ENCODE data around the gene RNF212B.

The RNF212B gene

GRCh38 chr14:23307146-23307530 lies 69.4 kb downstream of the RNF212B start:
- peak overlapping the region; percentile 73 for H3K4me3 ChIP-seq (ENCODE audit: low read depth, low read length)
- H3K27me3 ChIP-seq (ENCODE audit: control insufficient read depth, insufficient read depth, low read length): peaks cover 15% of the 10 kb centered on the region
- H3K4me1 ChIP-seq (ENCODE audit: control insufficient read depth, insufficient read depth, low read length): no peaks in the 10 kb centered on the region; the same call in 1 of the 2 replicates
- peak overlapping the region; percentile 65 for H3K9ac ChIP-seq (ENCODE audit: low read depth, low read length)
- H3K36me3 ChIP-seq (ENCODE audit: control insufficient read depth, insufficient read depth, low read length): peaks cover 15% of the 10 kb centered on the region
- peak overlapping the region; percentile 86 for H3K27ac ChIP-seq (ENCODE audit: low read depth, low read length)
- no peaks in the 10 kb centered on the region for H3K9me3 ChIP-seq (ENCODE audit: control insufficient read depth, insufficient read depth, low read length)

DNA sequence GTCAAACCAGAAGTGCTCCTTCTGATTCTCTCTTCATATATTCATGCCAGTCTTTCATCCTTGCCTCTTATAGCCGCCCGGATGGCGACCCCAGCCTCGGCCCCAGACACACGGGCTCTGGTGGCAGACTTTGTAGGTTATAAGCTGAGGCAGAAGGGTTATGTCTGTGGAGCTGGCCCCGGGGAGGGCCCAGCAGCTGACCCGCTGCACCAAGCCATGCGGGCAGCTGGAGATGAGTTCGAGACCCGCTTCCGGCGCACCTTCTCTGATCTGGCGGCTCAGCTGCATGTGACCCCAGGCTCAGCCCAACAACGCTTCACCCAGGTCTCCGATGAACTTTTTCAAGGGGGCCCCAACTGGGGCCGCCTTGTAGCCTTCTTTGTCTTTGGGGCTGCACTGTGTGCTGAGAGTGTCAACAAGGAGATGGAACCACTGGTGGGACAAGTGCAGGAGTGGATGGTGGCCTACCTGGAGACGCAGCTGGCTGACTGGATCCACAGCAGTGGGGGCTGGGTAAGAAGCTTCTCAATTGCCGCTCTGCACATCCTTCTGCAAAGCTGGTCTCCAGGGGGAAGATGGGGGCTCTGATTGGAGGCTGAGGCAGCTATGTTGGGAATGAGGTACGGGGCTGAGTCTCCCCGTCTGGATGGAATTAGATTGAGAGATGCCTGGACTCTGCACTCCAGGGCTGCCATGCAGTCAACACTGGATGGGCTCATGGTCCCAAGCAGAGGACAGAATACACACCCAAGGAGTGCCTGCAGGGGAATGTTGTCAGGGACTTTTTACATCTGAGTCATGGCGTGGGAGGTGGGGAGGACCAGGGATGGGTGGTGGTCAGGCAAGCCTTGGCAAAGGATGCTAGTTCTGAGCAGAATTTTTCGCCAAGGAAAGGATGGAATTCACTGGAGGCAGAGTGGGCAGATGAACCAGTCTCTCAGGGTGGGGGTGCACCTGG lies 70.2 kb downstream of the RNF212B start:
- Histone ChIP-seq H3K27me3 (ENCODE audit: control insufficient read depth, insufficient read depth, low read length) (peaks cover 14% of the 10 kb centered on the region), H3K9me3 (ENCODE audit: control insufficient read depth, insufficient read depth, low read length) (no peaks in the 10 kb centered on the region), H3K4me1 (ENCODE audit: control insufficient read depth, insufficient read depth, low read length) (no peaks in the 10 kb centered on the region; the same call in 1 of the 2 replicates), H3K4me3 (ENCODE audit: low read depth, low read length) (peak overlapping the region; percentile 73; the same call in 1 of the 2 replicates), H3K36me3 (ENCODE audit: control insufficient read depth, insufficient read depth, low read length) (peaks cover 15% of the 10 kb centered on the region), H3K27ac (ENCODE audit: low read depth, low read length) (no peak overlapping the region), H3K9ac (ENCODE audit: low read depth, low read length) (no peak overlapping the region)

DNA sequence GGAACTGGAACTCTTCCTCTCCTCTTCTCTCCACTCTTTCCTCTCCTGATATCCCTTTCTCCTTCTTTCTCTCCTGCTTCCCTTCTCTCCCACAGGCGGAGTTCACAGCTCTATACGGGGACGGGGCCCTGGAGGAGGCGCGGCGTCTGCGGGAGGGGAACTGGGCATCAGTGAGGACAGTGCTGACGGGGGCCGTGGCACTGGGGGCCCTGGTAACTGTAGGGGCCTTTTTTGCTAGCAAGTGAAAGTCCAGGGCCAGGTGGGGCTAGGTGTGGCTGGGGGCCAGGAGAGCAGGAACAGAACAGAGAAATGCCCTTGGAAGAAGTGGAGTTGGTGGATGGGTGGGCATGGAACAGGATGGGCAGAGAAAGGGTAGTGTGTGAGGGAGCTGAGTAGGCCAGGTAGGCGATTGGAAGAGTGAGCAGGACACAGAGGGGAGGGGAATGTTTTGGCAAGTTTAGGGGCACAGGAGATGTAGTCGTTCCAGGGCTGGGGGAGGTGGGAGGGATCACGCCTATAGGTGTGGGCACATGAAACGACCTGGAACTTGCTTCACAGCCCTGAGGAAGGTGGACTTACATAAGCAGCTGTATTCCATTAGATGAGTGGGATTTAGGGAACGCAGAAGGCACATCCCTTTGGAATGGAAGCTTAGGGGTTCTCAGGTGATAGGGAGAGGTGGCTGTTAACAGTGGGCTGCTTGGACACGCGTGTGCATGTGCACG lies 71.1 kb downstream of the RNF212B start:
- Histone ChIP-seq H3K9ac (ENCODE audit: low read depth, low read length) (no peak overlapping the region), H3K36me3 (ENCODE audit: control insufficient read depth, insufficient read depth, low read length) (peaks cover 15% of the 10 kb centered on the region)

GRCh38 chr14:23310546-23310945 lies 72.8 kb downstream of the RNF212B start:
- Histone ChIP-seq H3K27me3 (ENCODE audit: control insufficient read depth, insufficient read depth, low read length) (no peaks in the 10 kb centered on the region), H3K9me3 (ENCODE audit: control insufficient read depth, insufficient read depth, low read length) (no peaks in the 10 kb centered on the region), H3K27ac (ENCODE audit: low read depth, low read length) (no peak overlapping the region), H3K4me1 (ENCODE audit: control insufficient read depth, insufficient read depth, low read length) (no peaks in the 10 kb centered on the region; the same call in 1 of the 2 replicates), H3K9ac (ENCODE audit: low read depth, low read length) (no peak overlapping the region), H3K4me3 (ENCODE audit: low read depth, low read length) (no peak overlapping the region), H3K36me3 (ENCODE audit: control insufficient read depth, insufficient read depth, low read length) (peaks cover 15% of the 10 kb centered on the region)

More for the DNA sequence above, 71.1 kb downstream of the RNF212B start:
- Histone ChIP-seq H3K27me3 (ENCODE audit: control insufficient read depth, insufficient read depth, low read length) (peaks cover 5% of the 10 kb centered on the region), H3K4me1 (ENCODE audit: control insufficient read depth, insufficient read depth, low read length) (no peaks in the 10 kb centered on the region; the same call in 1 of the 2 replicates), H3K4me3 (ENCODE audit: low read depth, low read length) (no peak overlapping the region), H3K27ac (ENCODE audit: low read depth, low read length) (no peak overlapping the region), H3K9me3 (ENCODE audit: control insufficient read depth, insufficient read depth, low read length) (no peaks in the 10 kb centered on the region)

- no peak overlapping the region for H3K4me3 ChIP-seq (ENCODE audit: low read depth, low read length)
- no peak overlapping the region for H3K9ac ChIP-seq (ENCODE audit: low read depth, low read length)
- H3K36me3 ChIP-seq (ENCODE audit: control insufficient read depth, insufficient read depth, low read length): no peaks in the 10 kb centered on the region
- no peaks in the 10 kb centered on the region for H3K9me3 ChIP-seq (ENCODE audit: control insufficient read depth, insufficient read depth, low read length)
- no peaks in the 10 kb centered on the region for H3K27me3 ChIP-seq (ENCODE audit: control insufficient read depth, insufficient read depth, low read length)
- peaks cover 9% of the 10 kb centered on the region; the same call in 1 of the 2 replicates for H3K4me1 ChIP-seq (ENCODE audit: control insufficient read depth, insufficient read depth, low read length)
- H3K27ac ChIP-seq (ENCODE audit: low read depth, low read length): no peak overlapping the region
Observed at GRCh38 chr14:23316300-23316699, 78.6 kb downstream of the RNF212B start.

GRCh38 chr14:23319746-23320583 lies 82.2 kb downstream of the RNF212B start:
- Histone ChIP-seq H3K27ac (ENCODE audit: low read depth, low read length) (peak overlapping the region; percentile 93), H3K4me1 (ENCODE audit: control insufficient read depth, insufficient read depth, low read length) (peaks cover 17% of the 10 kb centered on the region; the same call in 1 of the 2 replicates), H3K4me3 (ENCODE audit: low read depth, low read length) (peak overlapping the region; percentile 61), H3K9me3 (ENCODE audit: control insufficient read depth, insufficient read depth, low read length) (no peaks in the 10 kb centered on the region), H3K36me3 (ENCODE audit: control insufficient read depth, insufficient read depth, low read length) (peaks cover 24% of the 10 kb centered on the region), H3K9ac (ENCODE audit: low read depth, low read length) (peak overlapping the region; percentile 62), H3K27me3 (ENCODE audit: control insufficient read depth, insufficient read depth, low read length) (no peaks in the 10 kb centered on the region)

- Histone ChIP-seq H3K36me3 (ENCODE audit: control insufficient read depth, insufficient read depth, low read length) (peaks cover 29% of the 10 kb centered on the region), H3K9ac (ENCODE audit: low read depth, low read length) (peak within 1 kb of the TSS; percentile 94), H3K4me1 (ENCODE audit: control insufficient read depth, insufficient read depth, low read length) (peaks cover 17% of the 10 kb centered on the region; the same call in 1 of the 2 replicates), H3K4me3 (ENCODE audit: low read depth, low read length) (peak within 1 kb of the TSS; percentile 98), H3K27ac (ENCODE audit: low read depth, low read length) (peak within 1 kb of the TSS; percentile 95), H3K9me3 (ENCODE audit: control insufficient read depth, insufficient read depth, low read length) (no peaks in the 10 kb centered on the region), H3K27me3 (ENCODE audit: control insufficient read depth, insufficient read depth, low read length) (no peaks in the 10 kb centered on the region)
Observed at GRCh38 chr14:23320584-23321571, 83.1 kb downstream of the RNF212B start, which contains the start of gene PABPN1. Gene PABPN1 (plus strand): TSS chr14:23321457. CDS start chr14:23321470, 13 bp downstream.

DNA sequence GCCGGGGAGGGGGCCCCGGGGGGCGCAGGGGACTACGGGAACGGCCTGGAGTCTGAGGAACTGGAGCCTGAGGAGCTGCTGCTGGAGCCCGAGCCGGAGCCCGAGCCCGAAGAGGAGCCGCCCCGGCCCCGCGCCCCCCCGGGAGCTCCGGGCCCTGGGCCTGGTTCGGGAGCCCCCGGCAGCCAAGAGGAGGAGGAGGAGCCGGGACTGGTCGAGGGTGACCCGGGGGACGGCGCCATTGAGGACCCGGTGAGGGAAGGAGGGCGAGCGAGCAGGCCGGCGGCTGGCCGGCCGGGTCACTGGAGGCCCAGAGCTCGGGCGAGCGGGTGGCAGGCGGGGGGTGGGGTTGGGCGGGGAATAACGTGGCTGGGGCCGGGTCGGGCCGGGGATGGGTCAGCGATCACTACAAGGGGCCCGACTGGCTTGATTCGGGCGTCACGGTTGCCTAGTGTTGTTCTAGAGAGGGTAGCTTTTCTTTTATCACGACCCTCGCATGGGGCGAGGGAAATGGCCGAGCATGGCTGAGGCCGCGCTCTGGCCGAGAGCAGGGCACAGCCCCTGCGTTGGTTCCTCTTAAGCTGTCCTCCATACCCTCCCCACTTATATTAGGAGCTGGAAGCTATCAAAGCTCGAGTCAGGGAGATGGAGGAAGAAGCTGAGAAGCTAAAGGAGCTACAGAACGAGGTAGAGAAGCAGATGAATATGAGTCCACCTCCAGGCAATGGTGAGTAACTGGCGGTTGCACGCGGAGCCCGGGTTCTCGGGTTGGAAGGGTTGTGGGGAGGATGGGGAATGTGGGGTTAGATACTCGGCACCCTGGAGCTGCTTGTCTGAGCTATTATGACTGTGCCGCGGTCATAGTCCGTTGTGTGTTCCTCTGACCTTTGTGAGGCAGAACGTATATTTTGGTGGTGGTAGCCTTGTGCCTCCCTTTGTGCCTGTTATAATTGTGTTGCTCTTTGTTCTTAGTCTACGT lies 84.1 kb downstream of the RNF212B start:
- peaks cover 29% of the 10 kb centered on the region for H3K36me3 ChIP-seq (ENCODE audit: control insufficient read depth, insufficient read depth, low read length)
- peak overlapping the region; percentile 94 for H3K9ac ChIP-seq (ENCODE audit: low read depth, low read length)
- H3K9me3 ChIP-seq (ENCODE audit: control insufficient read depth, insufficient read depth, low read length): no peaks in the 10 kb centered on the region
- H3K4me1 ChIP-seq (ENCODE audit: control insufficient read depth, insufficient read depth, low read length): peaks cover 17% of the 10 kb centered on the region; the same call in 1 of the 2 replicates
- H3K4me3 ChIP-seq (ENCODE audit: low read depth, low read length): peak overlapping the region; percentile 98
- no peaks in the 10 kb centered on the region for H3K27me3 ChIP-seq (ENCODE audit: control insufficient read depth, insufficient read depth, low read length)
- peak overlapping the region; percentile 95 for H3K27ac ChIP-seq (ENCODE audit: low read depth, low read length)

All from HUES48 (cell line).